Vagina (tissue), 2 donors: ENCODE data around the gene PRIM2.
"Not testable (repeated sequence)": the region's sequence is repeated elsewhere in the genome, so short reads cannot be mapped to it uniquely, and the experiment has no call there.

ENCODE experiments used
- POLR2A ChIP-seq, 2 donors: fragments of 450-650 bp; IDR thresholded peaks; one replicate each; pipeline ENCODE4 v1.6.1; 2017; ENCODE audit warnings: antibody characterized with exemption in 2 of 2, mild to moderate bottlenecking in 2 of 2, moderate library complexity in 2 of 2
- POLR2AphosphoS5 ChIP-seq, 2 donors: sonication (generic); formaldehyde crosslinking; IDR thresholded peaks; one replicate each; pipeline ENCODE4 v1.9.0; 2017; ENCODE audit warnings: antibody characterized with exemption in 2 of 2, mild to moderate bottlenecking in 2 of 2, low read depth in 1 of 2; ENCODE audit not compliant: insufficient read depth in 1 of 2

GRCh38 chr6:57358319-57358718 is 40.9 kb downstream of the PRIM2 start:
- TF ChIP-seq POLR2A (IDR thresholded peaks at IDR 0.05); POLR2AphosphoS5 (IDR thresholded peaks at IDR 0.05; ENCODE audit: insufficient read depth in 1 of 2, low read depth in 1 of 2): not testable (repeated sequence)
